HG03159 (cell line): ENCODE measurements around the gene SLC16A13.
A peak's percentile ranks its signal among the peaks of the same experiment; 100 is the strongest.
"Not testable (repeated sequence)": the region's sequence is repeated elsewhere in the genome, so short reads cannot be mapped to it uniquely, and the experiment has no call there.

Experiments used
- ATAC-seq: cut with Tn5 transposase; IDR thresholded peaks from one replicate; pipeline ENCODE4 v1.9.1; 2021; ENCODE audit warnings: mild to moderate bottlenecking, moderate library complexity; ENCODE audit not compliant: unreplicated experiment

The SLC16A13 gene

DNA sequence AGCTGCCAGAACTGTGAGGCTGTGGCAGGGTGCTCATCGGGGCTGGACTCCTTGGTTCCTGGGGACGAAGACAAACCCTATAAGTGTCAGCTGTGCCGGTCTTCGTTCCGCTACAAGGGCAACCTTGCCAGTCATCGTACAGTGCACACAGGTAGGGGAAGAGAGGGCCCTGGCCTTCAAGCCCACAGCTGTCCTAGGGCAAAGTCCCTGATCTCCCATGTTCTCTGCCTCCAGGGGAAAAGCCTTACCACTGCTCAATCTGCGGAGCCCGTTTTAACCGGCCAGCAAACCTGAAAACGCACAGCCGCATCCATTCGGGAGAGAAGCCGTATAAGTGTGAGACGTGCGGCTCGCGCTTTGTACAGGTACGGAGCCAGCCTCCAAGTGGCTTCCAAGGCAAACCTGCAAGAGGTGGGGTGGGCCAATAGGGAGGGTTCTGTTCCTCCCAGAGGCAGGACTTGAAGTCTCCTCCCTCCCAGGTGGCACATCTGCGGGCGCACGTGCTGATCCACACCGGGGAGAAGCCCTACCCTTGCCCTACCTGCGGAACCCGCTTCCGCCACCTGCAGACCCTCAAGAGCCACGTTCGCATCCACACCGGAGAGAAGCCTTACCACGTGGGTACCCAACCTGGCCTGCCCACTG, 9.2 kb upstream of the SLC16A13 start:
- ATAC-seq = no peak

DNA sequence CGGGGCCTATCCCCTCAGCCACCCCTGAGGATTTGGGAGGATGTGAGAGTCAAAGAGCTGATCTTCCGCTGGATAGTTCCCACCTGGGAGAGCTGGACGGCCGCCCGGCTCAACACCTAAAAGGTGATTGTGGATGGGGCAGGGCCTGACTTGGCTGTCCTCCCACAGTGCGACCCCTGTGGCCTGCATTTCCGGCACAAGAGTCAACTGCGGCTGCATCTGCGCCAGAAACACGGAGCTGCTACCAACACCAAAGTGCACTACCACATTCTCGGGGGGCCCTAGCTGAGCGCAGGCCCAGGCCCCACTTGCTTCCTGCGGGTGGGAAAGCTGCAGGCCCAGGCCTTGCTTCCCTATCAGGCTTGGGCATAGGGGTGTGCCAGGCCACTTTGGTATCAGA, 8.5 kb upstream of the SLC16A13 start:
- ATAC-seq = no peak

DNA sequence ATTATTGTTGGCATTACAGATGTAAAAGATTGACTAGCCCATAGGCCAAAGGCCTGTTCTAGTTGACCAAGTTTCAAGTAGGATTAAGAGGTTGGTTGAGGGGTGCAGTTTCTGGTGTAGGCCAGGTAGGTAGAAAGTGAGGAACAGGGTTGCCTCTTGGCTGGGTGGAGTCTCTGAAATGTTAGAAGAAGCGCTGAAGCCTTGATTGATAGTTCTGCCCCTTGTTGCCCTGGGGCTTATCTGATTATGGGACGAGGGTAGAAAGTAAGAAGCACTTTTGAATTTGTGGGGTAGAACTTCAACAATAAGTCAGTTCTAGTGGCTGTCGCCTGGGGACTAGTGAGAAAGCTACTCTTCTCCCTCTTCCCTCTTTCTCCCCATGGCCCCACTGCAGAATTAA, 6.7 kb upstream of the SLC16A13 start:
- no peak for ATAC-seq

DNA sequence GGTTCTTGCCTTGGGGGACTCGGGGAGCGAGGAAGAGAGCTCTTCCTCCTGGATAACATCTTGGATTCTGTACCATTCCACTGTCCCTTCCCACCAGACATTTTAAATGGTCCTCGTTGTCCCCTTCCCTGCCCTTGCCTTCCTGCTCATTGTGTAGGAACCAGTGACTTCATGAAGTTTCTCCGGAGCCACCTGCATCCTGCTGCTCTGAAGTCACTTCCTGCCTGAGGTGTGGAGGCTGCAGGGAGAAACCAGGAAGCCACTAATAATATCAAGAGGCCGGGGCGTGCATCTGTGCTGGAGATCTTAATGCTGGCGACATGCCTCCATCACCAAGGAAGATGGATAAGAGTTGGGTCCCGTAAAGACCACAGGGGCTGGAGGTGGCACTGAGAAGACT, 6.2 kb upstream of the SLC16A13 start:
- ATAC-seq = no peak

DNA sequence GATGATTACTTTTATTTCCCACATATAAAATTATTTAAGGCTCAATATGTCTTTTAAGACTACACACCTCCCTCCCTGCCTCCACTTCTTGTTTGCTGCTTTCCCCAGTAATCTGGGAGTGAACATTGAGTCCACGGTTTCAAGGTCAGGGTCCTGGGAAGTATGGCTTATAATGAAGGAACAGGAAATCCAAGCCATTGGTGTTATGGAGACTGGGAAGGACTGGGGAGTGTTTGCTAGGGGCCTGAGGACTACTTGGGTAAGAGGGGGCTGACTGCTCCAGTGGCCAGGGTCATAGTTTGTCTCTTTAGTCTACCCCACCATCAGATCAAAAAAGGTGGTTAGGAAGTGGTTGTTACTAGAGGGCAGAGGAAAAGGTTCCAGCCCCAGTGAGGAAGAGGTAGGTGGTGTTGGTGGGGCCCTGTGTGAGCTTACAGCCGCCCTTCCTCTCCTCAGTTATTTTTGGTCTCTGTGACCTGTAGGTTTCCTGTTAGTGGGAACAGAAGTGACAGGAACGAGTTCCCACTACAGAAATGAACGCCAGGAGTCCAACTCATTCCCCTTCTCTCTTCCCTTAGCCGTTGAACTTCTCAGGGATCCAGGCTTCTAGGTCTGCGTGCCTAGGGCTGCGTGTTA, 742 bp upstream of the SLC16A13 start:
- ATAC-seq = peak; percentile 3

DNA sequence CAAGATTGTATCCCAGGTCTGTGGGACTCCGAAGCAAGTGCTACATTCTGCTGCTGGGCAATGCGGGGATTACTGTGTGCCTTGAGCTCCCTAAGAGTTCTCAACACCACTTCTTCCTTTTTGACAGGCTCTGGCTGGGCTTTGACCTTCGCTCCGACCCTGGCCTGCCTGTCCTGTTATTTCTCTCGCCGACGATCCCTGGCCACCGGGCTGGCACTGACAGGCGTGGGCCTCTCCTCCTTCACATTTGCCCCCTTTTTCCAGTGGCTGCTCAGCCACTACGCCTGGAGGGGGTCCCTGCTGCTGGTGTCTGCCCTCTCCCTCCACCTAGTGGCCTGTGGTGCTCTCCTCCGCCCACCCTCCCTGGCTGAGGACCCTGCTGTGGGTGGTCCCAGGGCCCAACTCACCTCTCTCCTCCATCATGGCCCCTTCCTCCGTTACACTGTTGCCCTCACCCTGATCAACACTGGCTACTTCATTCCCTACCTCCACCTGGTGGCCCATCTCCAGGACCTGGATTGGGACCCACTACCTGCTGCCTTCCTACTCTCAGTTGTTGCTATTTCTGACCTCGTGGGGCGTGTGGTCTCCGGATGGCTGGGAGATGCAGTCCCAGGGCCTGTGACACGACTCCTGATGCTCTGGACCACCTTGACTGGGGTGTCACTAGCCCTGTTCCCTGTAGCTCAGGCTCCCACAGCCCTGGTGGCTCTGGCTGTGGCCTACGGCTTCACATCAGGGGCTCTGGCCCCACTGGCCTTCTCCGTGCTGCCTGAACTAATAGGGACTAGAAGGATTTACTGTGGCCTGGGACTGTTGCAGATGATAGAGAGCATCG, 2.4 kb downstream of the SLC16A13 start:
- ATAC-seq = no peak

DNA sequence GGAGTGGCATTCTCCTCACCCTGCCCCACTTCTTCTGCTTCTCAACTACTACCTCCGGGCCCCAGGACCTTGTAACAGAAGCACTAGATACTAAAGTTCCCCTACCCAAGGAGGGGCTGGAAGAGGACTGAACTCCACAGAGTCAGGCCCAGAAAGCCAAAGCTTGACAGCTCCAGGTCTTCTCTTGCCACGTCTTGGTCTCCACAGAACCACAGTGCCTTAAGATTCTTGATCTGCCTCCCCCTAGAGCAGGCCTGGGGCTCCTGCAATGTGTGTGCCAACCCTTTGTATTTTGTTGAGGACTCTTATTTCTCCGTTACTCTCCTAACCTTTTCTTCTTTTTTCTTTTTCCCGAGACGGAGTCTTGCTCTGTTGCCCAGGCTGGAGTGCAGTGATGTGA, 4.0 kb downstream of the SLC16A13 start:
- ATAC-seq = no peak

DNA sequence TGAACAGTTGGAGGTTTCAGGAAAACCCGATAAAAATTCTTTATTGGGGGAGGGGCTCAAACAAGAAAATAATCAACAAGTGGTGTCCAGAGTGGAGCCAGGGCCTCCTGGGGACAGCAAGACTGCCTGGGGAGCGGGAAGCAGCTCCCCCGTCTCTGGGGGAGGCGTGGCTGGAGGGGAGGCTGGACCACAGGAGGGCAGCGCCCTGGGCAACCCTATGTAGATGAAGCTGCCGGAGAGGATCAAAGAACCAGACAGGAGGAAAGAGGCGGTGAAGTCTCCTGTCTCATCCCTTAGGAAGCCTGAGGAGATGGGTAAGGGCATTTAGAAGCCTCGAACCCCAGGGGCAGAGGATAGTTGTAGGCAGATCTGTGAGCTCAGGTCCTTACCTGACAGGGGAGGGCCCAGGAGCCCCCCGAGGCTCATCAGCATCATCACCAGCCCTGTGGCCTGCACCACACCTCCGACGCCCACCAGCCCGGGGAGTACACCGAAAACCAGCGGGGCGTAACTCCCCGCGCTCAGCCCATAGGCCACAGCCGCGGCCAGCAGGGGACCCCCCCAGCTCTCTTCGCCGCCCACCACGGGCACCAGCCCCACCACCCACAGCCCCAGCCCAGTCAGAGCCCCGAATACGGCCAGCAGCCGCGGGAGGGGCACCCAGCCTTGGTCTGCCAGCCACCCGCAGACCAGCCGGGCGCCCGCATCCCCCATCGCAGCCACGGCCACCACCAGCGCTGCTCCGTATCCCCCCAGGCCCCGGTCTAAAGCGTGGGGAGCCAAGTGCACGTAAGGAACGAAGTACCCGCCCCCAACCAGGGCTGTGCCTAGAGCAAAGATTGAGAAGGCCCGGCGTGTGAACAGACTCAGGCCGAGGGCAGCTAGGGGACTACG, 6.0 kb downstream of the SLC16A13 start:
- no peak for ATAC-seq

DNA sequence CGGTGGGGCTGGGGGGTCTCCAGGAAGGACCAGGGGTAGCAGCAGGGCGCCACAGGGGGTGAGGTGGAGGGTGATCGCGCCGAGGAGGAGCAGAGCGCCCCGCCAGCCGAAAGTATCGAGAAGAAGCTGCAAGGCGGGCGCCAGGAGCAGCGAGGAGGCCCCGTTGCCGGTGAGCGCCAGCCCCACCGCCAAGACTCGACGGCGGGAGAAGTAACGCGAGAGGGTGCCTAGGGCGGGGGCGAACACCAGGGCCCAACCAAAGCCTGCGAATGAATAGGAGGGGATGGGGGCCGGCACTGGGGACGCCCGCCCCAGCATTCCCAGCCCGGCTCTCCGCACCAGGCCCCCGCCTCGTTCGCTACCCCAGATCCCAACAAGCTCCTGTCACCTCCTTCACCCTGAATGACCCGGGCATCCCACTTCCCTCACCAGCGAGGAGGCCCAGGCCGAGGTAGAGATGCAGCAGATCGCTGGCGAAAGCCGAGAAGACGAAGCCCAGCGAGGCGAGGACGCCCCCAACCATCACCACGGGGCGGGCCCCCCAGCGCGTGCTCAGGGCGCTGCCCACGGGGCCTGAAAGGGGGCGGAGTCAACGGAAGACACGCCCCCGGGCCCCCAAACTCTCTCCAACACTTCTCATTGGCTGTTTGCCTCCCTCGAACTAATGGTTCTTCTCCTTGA, 6.8 kb downstream of the SLC16A13 start:
- ATAC-seq = no peak

DNA sequence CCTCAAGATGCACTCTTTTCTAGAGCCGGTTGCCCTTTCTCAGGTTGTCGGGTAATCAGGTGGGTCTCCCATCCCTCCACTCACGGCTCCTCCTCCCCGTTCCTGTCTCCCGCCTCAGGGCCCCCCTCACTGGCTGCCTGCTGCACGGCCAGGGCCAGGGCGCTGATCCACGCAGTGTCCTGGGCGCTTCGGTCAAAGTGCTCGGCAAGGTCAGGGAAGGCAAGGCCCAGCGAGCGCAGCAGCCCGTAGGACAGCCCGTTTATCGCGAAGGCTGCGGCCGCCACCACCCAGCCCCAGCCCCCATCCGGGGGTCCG, 7.3 kb downstream of the SLC16A13 start:
- no peak for ATAC-seq

DNA sequence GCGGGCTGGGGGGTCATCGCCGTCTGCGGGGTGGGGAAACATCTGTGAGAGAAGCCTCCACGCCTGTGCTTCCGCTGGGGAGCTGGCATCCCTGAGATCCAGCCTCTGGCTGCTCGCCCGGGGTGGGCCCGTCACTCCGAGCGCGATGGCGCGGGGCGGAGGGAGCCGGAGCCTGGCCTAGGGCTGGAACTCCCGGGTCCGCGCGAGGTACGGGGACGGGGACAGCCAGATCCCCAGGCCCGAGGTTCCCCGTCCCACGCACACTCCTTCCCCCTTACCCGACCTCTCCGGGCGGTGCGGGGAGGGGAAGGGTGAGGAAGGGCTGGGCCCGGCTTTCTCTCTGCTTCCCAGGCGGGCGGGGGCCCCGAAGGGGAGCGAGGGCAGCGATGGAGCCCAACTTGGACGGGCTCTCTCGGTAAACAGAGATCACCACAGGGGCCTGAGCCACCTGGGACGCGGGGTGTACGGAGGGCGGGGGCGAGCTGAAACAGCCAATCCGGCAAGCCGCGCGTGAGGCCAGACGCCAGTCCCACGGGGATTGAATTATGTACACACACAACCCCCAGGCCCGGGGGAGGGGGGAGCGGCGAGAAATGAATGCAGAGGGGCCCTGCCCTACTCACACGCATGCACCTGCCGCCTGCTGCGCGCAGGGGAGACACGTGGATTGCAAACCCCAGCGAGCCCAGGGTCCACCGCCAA, 7.8 kb downstream of the SLC16A13 start, which contains the start of gene SLC16A11:
SLC16A11 (minus strand) TSS at position 596 of the 702 bp plus-strand sequence; CDS start at position 17, 579 bp downstream.
- no peak for ATAC-seq

DNA sequence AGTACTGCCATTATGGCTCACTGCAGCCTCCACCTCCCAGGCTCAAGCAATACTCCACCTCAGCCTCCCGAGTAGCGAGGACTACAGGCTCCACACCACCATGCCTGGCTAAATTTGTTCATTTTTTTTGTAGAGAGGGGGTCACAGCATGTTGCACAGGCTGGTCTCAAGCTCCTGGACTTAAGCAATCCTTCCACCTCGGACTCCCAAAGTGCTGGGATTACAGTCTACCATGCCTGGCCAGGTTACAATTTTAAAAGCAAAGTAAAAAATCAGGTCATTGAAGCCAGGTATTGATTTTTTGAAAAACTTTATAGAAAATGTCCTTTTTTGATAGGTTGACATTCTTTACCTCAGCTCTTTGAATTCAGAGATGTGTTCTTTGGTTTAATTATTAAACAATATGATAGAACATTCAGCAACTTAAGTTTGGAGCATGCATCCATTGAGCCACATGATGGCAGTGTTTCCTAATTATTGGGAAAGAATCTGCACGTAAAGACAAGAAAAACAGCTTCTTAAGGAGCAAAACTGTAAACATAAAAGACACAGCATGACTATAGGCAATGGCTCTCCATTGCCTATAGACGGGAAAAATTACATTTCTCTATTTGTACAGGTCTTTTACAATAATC, 9.8 kb downstream of the SLC16A13 start:
- no peak for ATAC-seq

DNA sequence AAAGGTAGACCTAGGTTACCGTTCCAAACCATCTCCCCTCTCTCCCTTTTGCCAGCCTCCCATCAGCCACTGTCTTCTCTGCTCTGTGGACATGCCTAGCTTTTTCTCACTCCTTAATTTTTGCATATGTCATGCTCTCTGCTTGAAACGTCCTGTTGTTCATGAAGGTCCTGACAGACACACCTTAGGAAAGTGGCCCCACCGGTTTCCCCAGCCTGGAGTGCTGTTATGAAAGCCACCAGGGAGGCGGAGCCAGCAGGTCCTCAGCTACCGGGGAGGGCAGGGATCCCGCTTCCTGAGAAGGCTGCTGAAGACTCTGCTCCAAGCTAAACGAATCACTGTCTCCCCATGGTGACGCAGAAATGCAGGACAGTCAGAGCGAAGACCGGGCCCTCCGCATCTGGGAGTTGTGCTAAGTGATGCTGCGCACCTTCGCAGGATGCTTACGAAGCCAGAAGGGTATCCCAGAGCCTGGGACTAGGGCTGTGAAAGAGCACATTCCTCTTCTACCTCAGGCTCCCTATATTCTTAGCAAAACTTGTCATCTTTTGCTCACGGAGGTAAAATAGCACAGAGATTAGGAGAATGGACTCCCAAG, 10.4 kb downstream of the SLC16A13 start:
- ATAC-seq = no peak

DNA sequence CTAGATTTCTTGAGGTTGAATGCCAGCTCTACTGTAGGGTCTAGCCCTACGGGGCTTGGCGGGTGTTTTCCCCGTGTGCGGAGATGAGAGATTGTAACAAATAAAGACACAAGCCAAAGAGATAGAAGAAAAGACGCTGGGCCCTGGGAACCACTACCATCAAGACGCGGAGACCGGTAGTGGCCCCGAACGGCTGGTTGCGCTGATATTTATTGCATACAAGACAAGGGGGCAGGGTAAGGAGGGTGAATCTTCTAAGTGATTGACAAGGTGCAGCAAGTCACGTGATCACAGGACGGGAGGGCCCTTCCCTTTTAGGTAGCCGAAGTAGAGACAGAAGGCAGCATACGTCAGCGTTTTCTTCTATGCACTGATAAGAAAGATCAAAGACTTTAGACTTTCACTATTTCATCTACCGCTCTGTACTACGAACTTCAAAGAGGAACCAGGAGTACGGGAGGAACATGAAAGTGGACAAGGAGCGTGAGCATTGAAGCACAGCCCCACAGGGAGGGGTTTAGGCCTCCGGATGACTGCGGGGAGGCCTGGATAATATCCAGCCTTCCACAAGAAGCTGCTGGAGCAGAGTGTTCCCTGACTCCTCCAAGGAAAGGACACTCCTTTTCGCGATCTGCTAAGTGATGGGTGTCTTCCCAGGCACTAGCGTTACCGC, 11.0 kb downstream of the SLC16A13 start:
- not testable (repeated sequence) for ATAC-seq

DNA sequence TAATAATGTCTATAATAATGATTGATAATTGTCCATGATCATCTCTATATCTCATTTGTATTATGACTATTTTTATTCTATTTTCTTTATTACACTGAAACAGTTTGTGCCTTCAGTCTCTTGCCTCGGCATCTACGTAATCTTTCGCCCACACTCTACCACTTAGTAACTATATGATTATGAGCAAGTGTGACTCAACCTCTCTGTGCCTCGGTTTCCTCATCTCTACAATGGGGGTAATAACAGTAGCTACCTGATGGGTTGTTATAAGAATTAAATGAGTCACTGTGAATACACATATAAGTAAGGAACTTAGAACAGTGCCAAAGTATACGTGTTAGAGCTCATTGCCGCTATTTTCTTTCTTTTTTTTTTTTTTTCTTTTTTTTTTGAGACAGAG, 11.8 kb downstream of the SLC16A13 start:
- ATAC-seq = no peak

DNA sequence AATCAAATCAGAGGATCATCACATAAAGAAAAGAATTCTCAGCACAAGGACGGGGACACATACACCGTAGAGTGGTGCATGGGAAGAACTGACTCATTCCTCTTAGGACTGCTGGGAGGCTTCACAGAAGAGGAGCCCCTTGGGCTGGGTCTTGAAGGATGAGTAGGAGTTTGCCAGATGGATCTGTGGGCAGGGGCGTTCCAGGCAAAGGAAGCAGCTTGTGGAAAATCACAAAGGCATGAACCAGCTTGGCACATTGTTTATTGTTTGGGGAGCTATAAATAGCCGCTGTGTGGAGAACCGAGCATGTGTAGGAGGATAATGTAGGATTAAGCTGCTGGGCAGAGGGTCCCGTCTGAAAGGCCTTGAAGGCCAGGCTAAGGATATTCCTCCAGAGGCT, 13.2 kb downstream of the SLC16A13 start:
- no peak for ATAC-seq

DNA sequence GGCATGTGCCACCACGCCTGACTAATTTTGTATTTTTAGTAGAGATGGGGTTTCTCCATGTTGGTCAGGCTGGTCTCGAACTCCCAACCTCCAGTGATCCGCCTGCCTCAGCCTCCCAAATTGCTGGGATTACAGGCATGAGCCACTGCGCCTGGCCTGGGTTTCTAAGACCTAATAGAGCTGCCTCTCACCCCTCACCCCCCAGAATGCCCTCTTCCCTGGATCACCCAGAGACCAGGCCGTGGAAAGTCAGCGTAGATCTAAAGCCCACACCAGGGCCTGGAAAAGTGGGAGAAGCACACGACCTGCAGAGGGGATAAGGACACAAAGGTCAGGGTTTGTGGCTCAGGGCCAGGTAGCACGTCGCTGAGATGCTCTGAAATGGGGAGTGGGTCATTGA, 14.8 kb downstream of the SLC16A13 start:
- ATAC-seq = not testable (repeated sequence)

DNA sequence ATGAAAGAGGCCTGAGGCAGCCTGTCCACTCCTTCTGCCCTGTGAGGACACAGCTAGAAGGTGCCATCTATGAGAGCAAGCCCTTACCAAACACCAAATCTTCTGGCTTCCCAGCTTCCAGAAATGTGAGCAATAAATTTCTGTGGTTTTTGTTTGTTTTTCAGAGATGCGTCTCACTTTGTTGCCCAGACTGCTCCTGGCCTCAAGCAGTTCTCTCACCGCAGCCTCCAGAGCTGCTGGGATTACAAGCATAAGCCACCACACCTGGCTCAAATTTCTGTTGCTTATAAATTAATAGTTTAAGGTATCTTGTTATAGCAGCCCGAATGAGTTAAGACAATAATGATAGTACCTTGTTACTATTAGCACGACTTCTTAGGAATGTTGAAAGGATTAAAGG, 20.6 kb downstream of the SLC16A13 start:
- ATAC-seq = no peak
